ELR (cell line): ENCODE measurements around the gene HABP2.

Experiments used
- DNase-seq: peaks from one replicate; pipeline ENCODE4 v3.0.0-alpha.2; 2015; ENCODE audit warnings: low read depth

The HABP2 gene

DNA sequence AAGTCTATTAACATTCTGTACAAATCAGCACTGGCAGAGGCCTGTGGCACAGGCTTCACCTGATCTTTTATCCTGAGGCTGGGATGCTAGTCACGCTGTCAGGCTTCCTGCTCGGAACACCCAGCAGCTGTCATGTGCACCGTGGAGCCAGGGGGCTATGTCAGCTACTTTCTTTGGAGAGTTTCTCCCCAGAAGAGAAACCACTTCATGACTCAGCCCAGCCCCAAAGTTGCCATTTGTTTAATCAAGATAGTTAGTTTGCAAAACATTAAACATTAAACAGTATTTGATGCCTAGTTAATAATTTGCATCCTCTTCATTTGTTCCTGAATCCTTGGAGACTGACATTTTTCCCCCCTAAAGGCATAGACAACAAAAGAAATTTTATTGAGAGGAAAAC lies at the start of gene HABP2:
TSS of gene HABP2 (plus strand) at position 353 of the 400 bp plus-strand sequence. CDS start 69 bp downstream, outside the sequence.
- no peak for DNase-seq

DNA sequence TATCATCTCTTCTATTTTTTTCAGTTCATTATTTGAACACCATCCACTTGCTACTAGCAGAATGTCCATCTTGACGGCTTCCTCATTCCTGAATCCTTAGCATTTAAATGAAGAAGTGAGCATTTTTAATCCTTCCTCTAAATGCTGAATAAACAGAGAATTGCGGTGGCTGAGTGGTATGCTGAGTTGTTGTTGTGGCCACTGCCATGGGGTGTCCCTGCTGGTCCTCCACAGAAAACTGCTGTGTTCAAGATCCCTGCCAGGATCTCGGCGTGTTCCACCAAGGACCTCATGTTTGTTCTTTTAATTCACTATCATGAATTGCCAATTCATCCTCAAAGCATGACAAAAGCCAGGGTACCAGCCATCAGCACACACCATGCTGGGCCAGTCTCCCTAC lies 48.9 kb upstream of the HABP2 start:
- DNase-seq = no peak

DNA sequence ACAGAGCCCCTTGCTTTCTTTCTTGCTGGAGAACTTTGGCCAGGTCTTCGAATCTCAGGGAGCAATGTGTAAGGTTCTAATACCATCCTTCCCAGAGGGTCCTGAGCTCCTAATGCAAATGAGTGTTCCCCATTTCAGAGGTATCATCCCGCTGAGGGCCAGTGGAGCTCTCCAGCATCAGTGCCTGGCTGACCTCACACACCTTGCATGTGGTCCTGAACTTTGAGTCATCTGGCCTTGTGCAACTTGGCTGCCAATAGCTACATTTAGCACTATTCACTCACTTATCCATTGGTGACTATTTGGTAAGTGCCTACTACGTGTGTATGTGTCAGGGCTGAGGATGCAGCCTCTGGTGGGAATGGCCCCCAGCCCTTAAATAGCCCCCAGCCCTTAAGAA lies 48.4 kb upstream of the HABP2 start:
- DNase-seq = no peak

DNA sequence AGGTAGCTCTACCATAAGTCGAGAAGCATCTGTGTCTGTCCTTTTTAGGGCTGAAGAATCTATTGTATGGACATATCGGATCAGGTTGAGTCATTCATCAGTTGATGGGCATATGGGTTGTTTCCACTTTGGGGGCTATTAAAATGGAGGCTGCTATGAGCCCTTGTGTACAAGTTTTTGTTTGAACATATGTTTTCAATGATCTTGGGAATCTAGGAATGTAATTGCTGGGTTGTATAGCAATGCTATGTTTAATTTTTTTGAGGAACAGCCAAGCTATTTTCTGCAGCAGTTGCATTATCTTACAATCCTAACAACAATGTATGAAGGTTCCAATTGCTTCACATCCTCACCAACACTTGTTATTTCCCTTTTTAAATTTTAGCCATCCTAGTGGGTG lies 46.4 kb upstream of the HABP2 start:
- no peak for DNase-seq

DNA sequence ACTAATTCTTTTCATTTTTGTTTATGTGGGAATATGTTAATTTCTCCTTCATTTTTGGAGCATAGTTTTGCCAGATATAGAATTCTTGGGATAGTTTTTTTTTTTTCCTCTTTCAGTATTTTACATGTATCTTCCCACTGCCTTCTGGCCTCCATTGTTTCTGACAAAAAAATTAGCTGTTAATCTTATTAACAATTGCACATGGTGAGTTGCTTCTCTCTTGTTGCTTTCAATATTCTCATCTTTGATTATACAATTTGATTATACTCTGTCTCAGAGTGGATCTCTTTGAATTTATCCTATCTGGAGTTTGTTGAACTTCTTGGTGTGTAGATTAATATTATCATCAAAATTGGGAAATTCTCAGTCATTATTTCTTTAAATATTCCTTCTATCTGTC lies 41.4 kb upstream of the HABP2 start:
- DNase-seq = no peak

DNA sequence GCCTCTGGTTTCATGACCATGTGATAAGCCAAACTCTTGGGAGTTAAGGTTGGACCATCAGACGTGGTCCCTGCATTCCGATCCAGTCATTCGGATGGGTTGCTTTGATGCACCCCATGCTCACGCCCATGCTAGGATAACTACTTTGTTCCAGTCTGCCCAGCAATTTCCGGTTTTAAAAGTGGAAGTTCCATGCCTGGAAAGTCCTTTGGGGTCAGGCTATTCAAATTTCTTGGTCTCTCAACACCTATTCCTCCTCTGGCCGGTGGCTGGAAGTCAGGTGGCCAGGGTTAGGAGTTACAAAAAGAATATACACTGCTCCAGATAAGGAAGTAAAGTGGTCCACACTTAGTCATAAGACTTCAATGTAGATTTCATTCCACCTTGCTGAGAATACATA lies 37.7 kb upstream of the HABP2 start:
- no peak for DNase-seq

DNA sequence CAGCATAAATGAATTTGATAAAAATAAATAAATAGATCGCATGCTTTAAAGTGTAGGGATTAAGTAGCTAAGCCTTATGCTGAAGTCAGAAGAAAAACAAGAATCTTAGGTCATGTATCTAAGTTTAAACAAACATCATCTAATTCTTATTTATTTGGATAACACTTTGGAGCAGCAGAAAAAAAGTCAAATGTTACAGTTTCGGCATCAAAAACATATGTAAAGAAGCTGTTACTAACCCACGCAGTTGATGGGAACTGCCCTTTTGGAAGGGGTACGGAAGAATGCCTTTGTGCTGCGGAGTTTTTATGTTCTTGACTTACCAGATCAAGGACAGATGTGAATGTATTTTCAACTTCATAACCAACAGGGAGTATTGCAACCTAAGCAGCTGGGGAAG lies 37.3 kb upstream of the HABP2 start:
- no peak for DNase-seq

DNA sequence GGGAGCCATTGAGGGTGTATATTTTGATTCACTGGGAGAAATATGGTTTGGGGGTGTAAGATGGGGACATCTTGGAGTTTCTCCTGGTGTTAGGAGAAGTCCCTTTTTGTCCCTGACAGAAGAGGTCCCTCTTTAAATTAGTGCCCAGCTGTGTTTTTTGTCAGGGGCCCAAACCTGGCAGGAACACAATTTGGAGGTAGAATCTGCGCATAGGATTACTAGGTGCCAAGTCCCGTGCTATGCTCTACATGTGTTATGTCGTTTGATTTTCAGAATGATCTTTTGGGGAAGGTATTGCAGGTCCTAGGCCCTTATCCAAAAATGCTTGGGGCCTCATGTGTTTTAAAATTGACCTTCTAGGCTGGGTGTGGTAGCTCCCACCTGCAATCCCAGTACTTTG lies 36.8 kb upstream of the HABP2 start:
- DNase-seq = no peak

DNA sequence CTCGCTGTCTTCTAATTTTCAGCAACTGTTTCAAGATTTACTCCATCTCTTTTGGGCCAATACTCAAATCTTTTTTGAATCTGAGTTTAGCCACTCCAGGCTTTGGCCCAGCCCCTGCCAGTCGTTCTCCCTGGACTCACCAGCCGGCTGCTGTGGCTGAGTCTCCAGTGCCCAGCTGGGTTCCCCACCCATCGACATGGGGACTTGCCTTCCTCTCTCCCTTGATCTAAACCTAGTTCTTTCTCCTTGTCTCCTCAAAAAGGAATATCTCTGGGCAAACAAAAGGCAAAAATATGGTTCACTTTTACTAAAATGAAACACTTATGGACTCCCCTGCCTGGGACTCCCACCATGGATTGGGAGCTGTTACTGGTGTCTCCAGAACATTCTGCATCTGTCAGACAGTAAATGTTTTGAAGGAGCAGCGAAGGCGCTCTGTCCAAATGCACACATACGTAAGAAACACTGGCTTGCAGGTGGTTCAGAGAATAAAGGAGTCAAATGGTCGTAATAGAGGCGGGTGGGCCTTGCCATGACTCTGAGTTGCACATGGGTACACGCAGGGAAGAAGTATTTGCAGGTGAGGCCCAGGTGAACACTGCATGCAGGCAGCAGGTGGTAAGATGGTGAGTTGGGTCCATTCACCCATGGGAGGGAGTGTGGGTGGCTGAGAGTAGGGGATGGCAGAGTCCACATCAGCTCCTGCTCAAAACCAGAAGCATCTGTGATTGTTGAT lies 35.5 kb upstream of the HABP2 start:
- DNase-seq = no peak

DNA sequence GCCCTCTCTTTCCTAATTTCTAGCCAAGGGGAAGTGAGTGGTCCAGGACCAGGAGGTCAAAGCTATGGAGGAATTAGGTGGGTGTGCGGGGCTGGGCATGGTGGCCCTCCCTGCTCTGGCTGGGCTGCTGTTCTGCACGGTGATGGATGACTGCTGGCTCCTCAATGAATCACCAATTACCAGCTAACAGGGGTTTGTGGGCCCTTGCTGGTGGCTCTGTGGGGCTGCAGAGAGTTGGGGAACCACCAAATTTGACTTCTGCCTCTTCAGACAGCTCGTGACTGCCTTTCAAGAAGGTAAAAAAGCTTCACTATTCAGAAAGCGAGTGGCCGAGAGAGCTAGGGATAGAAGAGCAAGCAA lies 35.0 kb upstream of the HABP2 start:
- no peak for DNase-seq

DNA sequence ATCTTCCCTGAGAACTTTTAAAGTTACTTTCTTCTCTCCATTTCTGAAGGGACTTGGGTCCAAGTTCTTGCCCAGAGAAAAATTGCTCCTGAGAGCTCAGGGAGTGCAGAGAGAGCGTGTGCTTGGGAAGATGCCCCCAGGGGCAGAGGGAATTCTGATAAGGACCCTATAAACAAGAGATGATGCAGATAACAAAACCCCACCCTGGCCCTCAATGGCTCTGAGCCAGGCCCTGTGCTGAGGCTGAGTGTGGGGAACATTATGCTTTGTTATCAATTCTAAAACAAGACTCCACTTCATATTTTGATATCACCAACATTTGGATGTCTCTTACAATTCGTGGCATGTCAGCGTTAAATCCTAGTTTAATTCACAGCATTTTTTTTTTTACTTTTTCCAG lies 34.4 kb upstream of the HABP2 start:
- no peak for DNase-seq

DNA sequence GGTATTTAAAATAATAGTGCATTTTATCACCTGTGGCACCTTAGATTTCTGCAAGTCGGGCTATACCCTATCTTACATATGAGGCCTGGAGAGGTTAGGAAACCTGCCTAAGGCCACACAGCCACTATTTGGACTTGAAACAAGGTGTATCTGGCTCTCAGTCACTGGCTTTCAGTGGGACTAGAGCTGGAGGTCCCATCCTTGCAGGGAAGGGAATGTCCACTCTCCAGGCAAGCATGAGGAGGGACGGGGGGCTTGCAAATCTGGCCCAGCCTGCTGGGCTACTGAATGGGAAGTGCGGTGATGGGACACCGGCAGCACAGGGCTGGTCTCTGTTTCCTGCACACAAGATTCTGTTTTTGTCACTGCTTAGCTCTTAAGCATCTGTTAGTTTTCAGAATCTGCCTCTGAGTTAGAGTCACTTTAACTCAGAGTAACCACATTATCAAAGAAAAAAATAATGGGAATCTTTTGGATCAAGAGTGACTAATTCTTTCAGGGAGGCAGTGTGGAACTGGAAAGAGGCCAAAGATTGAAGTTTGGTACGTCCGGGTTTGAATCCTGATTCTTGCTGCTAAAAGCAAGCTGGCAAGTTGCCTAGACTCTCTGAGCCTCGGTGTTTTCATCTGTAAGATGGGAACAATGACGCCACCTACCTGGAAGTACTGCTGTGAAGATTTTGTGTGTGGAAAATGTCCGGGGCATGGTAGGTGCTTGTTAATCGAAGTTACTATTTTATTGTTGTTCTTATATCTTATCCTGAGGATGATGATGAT lies 33.8 kb upstream of the HABP2 start:
- DNase-seq = no peak

DNA sequence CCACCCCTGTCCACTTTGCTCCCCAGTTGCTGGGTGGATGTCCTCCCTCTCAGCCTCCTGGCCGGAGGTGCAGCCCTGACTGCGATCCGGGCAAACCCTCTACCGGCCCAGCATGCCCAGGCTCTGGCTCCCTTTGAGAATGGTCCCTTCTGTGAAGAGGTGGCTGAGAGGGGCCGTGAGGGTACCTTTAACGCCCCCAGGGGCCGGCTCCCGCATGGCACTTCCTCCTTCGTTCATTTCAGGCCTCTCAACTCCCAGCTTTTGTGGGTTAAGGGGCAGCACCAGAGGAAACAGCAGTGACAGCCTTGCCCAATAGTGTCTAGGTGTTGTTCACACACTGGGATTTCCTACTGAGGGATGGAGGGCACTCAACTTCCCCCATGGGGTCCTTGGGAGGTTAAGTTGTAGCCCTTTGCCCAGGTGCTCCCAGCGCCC lies 33.2 kb upstream of the HABP2 start:
- no peak for DNase-seq

DNA sequence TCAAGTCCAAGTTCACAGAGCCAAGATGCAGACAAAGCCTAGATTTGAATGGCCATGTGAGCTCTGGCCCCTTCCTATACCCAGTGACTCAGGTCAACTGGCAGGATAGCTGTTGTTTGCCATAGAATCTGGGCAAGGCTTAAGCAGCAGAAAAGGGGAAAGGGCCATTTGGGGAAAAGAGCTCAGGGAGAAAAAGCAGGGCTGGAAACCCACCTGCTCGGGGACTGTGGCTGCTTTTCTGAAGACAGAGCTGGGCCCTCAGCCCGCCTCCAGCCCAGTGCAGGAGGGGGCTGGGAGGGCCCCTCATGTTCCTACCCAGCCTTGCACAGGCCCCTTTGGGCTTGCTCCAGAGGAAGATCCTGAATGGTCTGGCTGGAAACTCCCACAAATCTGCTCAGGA lies 32.6 kb upstream of the HABP2 start:
- DNase-seq = no peak

DNA sequence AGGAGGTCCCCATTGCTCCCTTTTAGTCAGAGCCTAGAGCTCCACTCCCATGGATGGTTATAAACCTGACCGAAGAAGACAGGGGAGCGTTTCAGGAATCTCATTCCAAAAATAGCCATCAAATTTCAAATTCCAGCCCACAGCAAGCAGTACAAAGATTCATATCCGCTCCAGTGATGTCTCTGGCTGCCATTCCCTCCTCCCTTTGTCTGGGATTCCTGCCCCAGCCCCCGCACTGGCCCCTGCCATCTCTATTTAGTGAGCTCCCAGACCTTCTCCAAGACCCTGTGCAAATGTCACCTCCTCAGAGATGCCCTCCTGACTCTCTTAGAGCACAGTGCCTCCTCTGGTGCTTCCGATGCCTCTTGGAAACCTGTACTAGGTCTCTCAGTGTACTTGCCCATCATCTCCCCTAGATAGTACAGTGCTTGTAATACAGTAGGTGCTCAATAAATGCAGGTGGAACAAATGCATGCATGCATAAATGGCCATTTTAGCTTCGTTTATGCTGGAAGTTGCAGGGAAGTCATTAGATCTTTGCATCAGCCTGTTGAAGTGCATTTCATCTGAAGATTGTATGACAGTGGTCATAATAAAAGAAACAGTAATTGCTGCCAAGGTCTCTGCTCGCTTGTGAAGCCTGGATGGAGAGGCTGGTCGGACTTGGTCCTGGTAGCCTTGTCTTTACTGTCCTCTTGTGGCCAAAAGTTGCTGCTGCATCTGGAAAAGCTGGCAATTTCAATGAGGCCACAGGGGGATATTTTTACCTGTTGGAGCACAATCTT lies 32.0 kb upstream of the HABP2 start:
- DNase-seq = peak; percentile 68

DNA sequence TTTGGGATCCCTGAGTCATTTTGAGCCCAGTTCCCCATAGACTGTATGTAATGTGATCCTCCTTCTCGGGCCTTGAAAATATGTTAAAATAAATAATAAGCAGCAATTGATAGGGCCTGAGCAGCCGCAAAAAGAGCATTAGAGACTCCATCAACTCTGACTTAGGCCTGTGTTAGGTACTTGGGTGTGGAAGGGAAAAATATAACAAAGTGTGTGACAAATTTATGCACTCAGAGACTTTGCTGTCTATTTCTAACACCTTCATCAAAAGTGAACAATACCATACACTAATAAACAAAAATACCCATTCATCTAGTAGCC lies 31.4 kb upstream of the HABP2 start:
- no peak for DNase-seq

DNA sequence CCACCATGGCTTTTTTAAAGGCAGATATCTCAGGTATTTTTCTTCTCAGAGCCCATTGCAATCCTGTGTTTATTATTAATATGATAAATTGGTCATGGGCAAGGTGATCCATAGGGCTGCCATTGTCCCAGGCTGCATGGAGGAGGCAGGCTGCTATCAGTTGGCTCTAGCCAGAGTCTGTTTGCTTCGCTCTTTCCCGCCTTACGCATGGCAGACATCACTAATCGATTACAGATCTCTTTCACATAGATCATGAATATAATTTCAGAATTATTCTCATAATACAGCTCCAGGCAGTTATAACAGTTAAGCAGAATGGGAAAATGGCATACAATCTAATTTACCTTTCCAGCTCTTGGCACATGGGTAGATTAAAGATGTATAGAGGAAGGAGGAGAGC lies 30.4 kb upstream of the HABP2 start:
- peak; percentile 8 for DNase-seq

DNA sequence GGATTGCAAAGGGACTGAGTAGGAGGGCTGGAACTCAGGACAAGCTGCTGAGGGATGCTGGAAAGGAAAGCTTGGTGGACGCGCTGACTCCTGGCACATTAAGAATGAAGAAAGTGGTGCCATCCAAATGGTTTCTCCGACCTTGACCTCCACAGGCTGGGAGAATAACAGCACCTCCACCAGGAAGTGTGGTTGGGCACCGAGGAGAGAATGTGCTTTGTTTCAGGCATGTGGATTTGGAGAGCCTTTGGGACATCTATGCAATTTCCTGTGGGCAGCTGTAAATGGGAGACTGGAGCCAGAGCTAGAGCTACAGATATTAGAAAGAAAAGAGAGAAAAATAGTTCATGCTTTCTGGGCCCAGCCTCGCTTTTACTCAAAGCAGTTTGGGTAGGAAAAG lies 29.8 kb upstream of the HABP2 start:
- no peak for DNase-seq

DNA sequence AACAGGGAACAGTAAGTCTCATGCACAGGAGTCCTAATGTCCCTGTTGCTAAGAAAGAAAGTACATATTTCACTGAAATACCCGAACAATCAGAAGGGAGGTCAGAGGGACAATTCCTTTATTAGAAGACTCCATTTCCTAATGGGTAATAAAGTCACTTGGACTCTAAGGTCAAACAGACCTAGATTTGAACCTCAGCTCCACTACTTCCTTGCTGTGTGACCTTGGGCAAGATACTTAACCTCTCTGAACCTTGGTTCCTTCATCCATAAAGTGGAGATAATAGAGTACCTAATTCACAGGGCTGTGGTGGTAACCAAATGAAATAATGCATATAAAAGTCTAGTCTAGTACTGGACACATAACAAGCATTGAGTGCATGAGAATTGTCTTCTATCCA lies 29.2 kb upstream of the HABP2 start:
- DNase-seq = no peak

DNA sequence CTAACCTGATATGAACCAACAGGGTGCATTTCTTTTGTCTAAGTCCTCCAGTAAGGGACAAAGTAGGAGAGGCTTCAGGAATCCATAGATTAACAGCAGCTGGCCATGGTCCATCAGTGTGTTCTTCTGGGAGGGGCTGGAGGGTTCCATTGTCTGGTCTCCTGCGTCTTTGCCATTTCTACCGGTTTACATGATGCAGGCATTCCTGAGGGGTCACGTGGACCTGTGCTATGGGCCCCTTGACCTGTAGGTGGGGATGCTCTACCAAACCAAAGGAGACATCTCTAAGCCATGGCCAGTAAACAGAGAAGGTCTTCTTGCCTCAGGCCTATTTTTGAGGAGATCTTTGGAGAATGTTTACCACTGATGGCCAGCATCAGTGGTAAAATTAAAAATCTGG lies 28.7 kb upstream of the HABP2 start:
- peak; percentile 16 for DNase-seq

DNA sequence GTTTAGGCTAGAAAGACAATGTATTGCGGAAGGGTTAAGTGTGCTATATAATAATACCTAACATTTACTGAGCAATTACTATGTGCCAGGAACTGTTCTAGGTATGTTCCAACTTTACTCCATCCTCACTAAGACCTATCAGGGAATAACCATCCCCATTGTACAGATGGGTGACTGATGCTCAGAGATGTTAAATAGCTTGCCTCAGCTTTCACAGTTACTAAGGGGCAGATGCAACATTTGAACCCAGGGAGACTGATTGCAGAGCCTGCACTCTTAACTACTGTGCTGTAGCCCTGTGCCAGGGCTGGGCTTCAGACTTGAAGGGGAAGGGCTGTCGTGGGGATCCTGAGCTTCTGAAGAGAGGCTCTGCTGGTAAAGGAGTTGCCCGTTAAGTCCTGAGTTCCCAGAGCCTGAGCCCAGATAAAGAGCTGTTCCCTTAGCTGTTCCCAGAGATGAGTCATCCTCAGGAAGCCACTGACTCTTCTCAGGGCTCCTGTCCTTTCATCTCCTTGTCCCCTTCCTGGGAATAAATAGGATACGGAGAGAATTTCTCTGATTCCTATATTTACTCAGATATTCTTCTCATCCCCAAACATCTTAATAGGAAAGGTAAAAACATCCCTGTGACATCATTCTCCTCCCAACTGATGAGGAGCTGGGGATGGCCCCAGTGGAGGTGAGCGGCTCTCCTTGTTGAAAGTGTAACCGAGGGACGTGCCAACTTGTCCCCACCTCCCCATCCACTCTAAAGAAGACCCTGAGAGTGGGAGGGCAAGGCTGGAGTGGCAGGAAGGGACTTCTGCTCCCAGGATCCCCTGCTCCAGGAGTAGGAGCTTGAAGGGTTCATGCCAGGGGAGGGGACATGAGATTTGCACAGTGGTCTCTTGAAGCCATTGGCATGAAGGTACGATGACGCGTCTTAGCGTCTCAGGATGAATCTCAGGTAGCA lies 28.0 kb upstream of the HABP2 start:
- peak; percentile 30 for DNase-seq

DNA sequence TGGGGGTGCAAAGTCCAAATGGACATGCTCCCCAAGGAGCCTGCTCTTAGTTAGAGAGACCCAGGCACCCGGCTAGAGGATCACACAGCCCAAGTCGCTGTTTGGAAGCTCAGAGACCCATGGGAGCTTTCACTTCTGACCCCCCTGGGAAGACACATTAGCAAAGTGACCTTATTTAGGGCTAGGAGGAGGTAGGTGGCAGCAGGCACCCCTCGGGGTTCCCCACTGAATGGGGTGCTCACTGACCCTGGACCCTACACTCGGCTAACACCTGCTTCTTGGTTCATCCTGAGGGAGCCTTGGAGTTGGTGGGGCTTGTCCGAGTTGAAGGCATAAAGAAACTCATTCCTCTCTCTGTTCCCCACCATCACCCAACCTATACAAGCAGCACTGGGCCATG lies 27.1 kb upstream of the HABP2 start:
- DNase-seq = no peak
